Panc1 (cell line): ENCODE measurements around the gene PGLYRP3. TPM values are rescaled to one million over a fixed set of nuclear protein-coding genes. Genes with fewer than 3 reads are reported as not detected.
A peak's percentile ranks its signal among the peaks of the same experiment; 100 is the strongest.

Experiments used
- ATAC-seq: fragments of 200-7000 bp; cut with Tn5 transposase; 2 replicates; pipeline ENCODE4 v1.9.1; 2020; ENCODE audit warnings: mild to moderate bottlenecking, moderate library complexity
- BruUV-seq: library from RNA; stranded (reverse); fragments of 400-500 nt; replicated peaks from 2 replicates; lab custom pipeline; 2021; lab: Mats Ljungman, UMichigan
- CTCF ChIA-PET: fragments of 300-600 bp; sonication (Branson Sonifier 250); formaldehyde crosslinking; loops from one replicate; lab custom pipeline; 2022; ENCODE audit warnings: antibody characterized with exemption; lab: Charles Lee
- POLR2A ChIA-PET: fragments of 300-600 bp; sonication (Branson Sonifier 250); formaldehyde crosslinking; loops from one replicate; lab custom pipeline; 2022; ENCODE audit warnings: antibody characterized with exemption; lab: Charles Lee
- DNase-seq: peaks from one replicate; pipeline ENCODE4 v3.0.0-alpha.2; 2010; ENCODE audit warnings: low read depth, low spot score
- H3K27ac ChIP-seq: 2 replicates; pipeline ENCODE4 v1.5.1; 2011; ENCODE audit warnings: mild to moderate bottlenecking, low read length, inconsistent platforms
- H3K27me3 ChIP-seq: fragments of 200-500 bp; sonication (Bioruptor generic); 2 replicates; pipeline ENCODE4 v1.6.0; 2014; ENCODE audit warnings: low read length, inconsistent platforms; ENCODE audit not compliant: control insufficient read depth, insufficient read depth
- H3K36me3 ChIP-seq: fragments of 200-500 bp; sonication (Bioruptor generic); 2 replicates; pipeline ENCODE4 v1.5.1; 2014; ENCODE audit warnings: inconsistent platforms, mild to moderate bottlenecking, low read length, moderate library complexity; ENCODE audit not compliant: control insufficient read depth, insufficient read depth
- H3K4me1 ChIP-seq: 2 replicates; pipeline ENCODE4 v1.5.1; 2011; ENCODE audit warnings: inconsistent platforms, mild to moderate bottlenecking, low read length, moderate library complexity; ENCODE audit not compliant: control insufficient read depth, insufficient read depth
- H3K4me3 ChIP-seq, 2 experiments: 2 replicates each; pipeline ENCODE4 v1.5.1; 2011 to 2012; ENCODE audit warnings: low read depth in 2 of 2, low read length in 2 of 2, mild to moderate bottlenecking in 2 of 2, inconsistent platforms in 1 of 2, moderate library complexity in 1 of 2
- H3K9me3 ChIP-seq: fragments of 200-500 bp; sonication (Bioruptor generic); 2 replicates; pipeline ENCODE4 v1.5.1; 2014; ENCODE audit warnings: low read depth, mild to moderate bottlenecking, inconsistent platforms, low read length, moderate library complexity; ENCODE audit not compliant: control insufficient read depth, insufficient read depth
- CTCF ChIP-seq: fragments of 450-650 bp; IDR thresholded peaks from 2 replicates; pipeline ENCODE4 v1.5.1; 2017; ENCODE audit warnings: mild to moderate bottlenecking
- POLR2AphosphoS5 ChIP-seq: IDR thresholded peaks from 2 replicates; pipeline ENCODE4 v1.6.1; 2012; ENCODE audit warnings: mild to moderate bottlenecking, low read depth, low read length, moderate library complexity
- REST ChIP-seq, 2 experiments: IDR thresholded peaks; 2 replicates each; pipeline ENCODE4 v1.6.1; 2011 to 2012; ENCODE audit warnings: low read depth in 2 of 2, control low read depth in 1 of 2, low read length in 1 of 2, mild to moderate bottlenecking in 1 of 2, moderate library complexity in 1 of 2; ENCODE audit not compliant: insufficient read depth in 1 of 2
- SIN3A ChIP-seq: IDR thresholded peaks from 2 replicates; pipeline ENCODE4 v1.6.1; 2012; ENCODE audit warnings: low read depth, mild to moderate bottlenecking, low read length, moderate library complexity, borderline replicate concordance; ENCODE audit not compliant: insufficient read depth
- TCF7L2 ChIP-seq: IDR thresholded peaks from 2 replicates; pipeline ENCODE4 v1.6.1; 2011; ENCODE audit warnings: mild to moderate bottlenecking, low read depth, low read length, inconsistent platforms
- in situ Hi-C: cut with HindIII; loops from 2 replicates; pipeline ENCODE4 v1.10.0; 2016; ENCODE audit warnings: low sequenced_read_pairs, low pct_unique_long_range_greater_than_20kb
- intact Hi-C: fragments of 100-400 bp; cut with micrococcal nuclease; formaldehyde crosslinking; loops from one replicate; pipeline ENCODE4 v1.10.0; 2022; ENCODE audit not compliant: unreplicated experiment
- total RNA-seq: library from RNA; stranded (reverse); gene quantifications from one replicate; pipeline ENCODE4 v1.2.1, GENCODE V29; 2021; ENCODE audit not compliant: unreplicated experiment

The PGLYRP3 gene
- total RNA-seq, 1 experiment from 2014 or later = not detected

- in situ Hi-C loops (loop anchor here (10.0 to 25.0 kb wide), 2 partner anchors 138 to 255 kb away; partner anchors contain the start of genes S100A14 and S100A16), intact Hi-C loops (no loop called here)
- CTCF ChIA-PET = interaction anchor here (0.6 to 1.0 kb wide), 3 partner anchors 137 to 195 kb away, joined by 3 to 7 read pairs (median 3); no protein-coding TSS in a partner anchor
- TF ChIP-seq SIN3A (no peak), POLR2AphosphoS5 (no peak), TCF7L2 (no peak), CTCF (no peak), REST (IDR thresholded peaks at IDR 0.05; ENCODE audit: insufficient read depth in 1 of 2, low read depth in 2 of 2, low read length in 1 of 2) (no peak)
- no peaks in the 10 kb centered on the region for H3K9me3 ChIP-seq
- H3K4me1 ChIP-seq = no peaks in the 10 kb centered on the region
- no peaks in the 10 kb centered on the region for H3K36me3 ChIP-seq
- ATAC-seq = no peak
- POLR2A ChIA-PET = no interaction called here
- no peak overlapping the region for H3K27ac ChIP-seq
- BruUV-seq = no TSS peak
- H3K27me3 ChIP-seq = no peaks in the 10 kb centered on the region; the same call in 1 of the 2 replicates
- DNase-seq = no peak
- H3K4me3 ChIP-seq = no peak overlapping the region
Measured at GRCh38 chr1:153357076-153357852, 44.5 kb upstream of the PGLYRP3 start.

- Histone ChIP-seq H3K9me3 (no peaks in the 10 kb centered on the region), H3K27ac (no peak overlapping the region), H3K36me3 (no peaks in the 10 kb centered on the region), H3K27me3 (peaks cover 4% of the 10 kb centered on the region), H3K4me1 (no peaks in the 10 kb centered on the region), H3K4me3 (no peak overlapping the region)
- intact Hi-C loops (no loop called here), in situ Hi-C loops (loop anchor here (10.0 to 25.0 kb wide), 2 partner anchors 138 to 256 kb away; partner anchors contain the start of genes S100A14 and S100A16)
- no TSS peak for BruUV-seq
- CTCF ChIA-PET = interaction anchor here (0.6 to 1.8 kb wide), 4 partner anchors 136 to 196 kb away, joined by 3 to 24 read pairs (median 6); no protein-coding TSS in a partner anchor
- no peak for TF ChIP-seq SIN3A
- 0 out of 4 replicates have a peak, but pooled peaks of 1 of the 2 experiments have one; percentile 28 for TF ChIP-seq REST (IDR thresholded peaks at IDR 0.05; ENCODE audit: insufficient read depth in 1 of 2, low read depth in 2 of 2, low read length in 1 of 2)
- POLR2A ChIA-PET = no interaction called here
- ATAC-seq (no peak), DNase-seq (no peak)
Measured at GRCh38 chr1:153356392-153357075, 43.8 kb upstream of the PGLYRP3 start.
